HG03196 (cell line): Measurements from ENCODE around the gene MERTK.

ENCODE experiments used
- ATAC-seq: cut with Tn5 transposase; IDR thresholded peaks from one replicate; pipeline ENCODE4 v1.9.1; 2021; ENCODE audit not compliant: unreplicated experiment

MERTK gene

GRCh38 chr2:111975819-111976218 is 77.4 kb downstream of the MERTK start:
- ATAC-seq, result no peak

- no peak for ATAC-seq
Measured at GRCh38 chr2:111977240-111977639, 78.8 kb downstream of the MERTK start.

GRCh38 chr2:111978452-111979170 is 80.2 kb downstream of the MERTK start:
- no peak for ATAC-seq

DNA sequence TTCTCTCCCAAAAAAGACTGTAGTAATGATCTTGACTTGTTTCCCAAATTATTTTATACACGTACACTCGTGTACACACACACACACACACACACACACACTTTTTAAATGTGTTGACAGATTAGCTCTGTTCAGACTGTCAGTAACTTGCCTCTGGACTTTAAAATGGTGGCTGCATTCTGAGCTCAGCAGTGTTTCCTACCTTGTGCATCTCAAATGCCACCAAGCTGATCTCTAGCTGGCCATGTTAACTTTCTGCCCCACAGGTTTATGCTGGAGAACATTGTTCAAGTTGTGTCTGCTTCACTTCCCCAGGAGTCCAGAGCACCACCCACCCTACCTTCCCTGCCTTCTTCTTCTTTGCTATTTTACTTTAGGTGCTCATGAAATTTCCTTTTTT is 83.3 kb downstream of the MERTK start:
- no peak for ATAC-seq

- ATAC-seq, result no peak
Measured at GRCh38 chr2:111982822-111983221, 84.4 kb downstream of the MERTK start.

- ATAC-seq, result no peak
Measured at GRCh38 chr2:111983478-111984212, 85.2 kb downstream of the MERTK start.

DNA sequence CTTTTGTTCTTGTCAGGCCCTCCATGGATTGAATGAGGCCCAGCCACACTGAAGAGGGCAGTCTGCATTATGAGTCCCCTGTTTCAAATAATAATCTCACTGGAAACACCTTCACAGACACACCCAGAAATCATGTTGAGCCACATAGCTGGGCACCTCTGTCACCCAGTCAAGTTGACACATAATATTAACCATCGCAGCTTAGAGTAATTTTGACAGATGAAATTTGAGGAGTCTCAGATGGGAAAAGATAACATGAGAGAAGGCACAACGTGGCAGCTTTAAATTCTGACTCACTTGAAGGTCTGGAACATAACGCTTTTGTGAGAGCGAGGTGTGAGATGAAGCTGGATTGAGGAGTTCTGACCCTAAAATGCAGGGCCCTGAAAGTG is 85.8 kb downstream of the MERTK start:
- ATAC-seq, result no peak

DNA sequence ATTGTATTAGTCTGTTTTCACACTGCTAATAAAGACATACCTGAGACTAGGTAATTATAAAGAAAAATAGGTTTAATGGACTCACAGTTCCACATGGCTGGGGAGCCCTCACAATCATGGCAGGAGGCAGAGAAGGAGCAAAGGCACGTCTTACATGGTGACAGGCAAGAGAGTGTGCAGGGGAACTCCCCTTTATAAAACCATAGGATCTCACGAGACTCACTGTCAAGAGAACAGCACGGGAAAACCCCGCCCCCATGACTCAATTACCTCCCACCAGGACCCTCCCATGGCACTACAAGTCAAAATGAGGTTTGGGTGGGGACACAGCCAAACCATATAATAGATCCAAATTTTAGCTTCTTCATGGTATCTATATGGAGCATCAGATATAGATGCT is 87.1 kb downstream of the MERTK start:
- no peak for ATAC-seq

DNA sequence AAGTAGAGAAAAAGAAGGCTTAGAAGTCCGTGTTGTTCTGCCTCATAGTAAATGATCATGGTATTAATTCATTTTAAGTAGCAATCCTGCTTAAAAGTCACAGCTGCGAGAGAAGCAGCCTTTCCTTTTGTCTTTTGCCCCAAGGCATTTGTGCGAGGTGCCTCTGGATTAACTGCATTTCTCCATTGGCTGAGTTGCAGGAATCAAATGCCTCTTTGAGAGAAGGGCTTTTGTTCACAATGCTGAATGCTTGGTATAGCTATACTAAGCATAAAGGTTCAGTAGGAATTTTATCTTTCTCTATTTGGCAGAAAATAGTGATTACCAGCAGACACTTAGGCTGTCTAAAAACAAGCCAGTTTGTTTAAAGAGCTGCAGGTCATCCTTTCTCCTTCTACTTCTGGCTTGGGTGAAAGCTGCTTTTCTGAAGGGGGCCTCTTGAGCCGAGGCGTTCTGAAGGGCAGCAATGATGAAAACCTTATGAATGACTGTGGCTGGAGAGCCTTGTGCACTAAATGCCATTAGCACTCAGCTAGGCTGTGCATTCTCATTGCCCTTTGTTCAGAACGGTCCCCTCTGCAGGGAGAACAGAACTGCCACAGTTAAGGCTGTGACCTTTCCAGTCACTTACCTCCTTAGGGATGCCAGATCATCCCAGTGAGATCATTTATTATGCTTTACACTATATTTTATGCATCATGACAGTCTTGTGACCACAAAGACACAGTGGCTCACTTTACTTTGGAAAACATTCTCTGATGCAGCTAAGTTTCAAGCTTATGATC is 87.9 kb downstream of the MERTK start:
- no peak for ATAC-seq

GRCh38 chr2:111990375-111990774 is 92.0 kb downstream of the MERTK start:
- ATAC-seq, result no peak

DNA sequence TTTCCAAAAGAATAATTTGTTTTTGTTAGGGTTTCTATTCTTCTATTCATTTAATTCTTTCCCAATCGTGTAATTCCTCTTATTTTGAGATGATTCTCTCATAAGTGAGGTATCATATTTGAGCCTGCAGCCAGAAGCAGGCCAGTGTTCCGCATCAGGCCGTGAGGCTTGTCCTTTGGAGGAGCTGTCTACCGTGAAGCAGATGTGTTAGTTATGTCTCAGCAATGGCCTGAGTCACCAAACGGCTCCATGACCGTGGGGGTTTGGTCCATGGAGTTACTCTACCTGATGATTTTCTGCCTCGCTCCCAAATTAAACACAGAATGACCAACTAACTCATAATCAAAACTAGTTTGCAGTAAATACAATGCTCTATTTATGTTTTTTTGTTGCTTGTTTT is 92.4 kb downstream of the MERTK start:
- ATAC-seq, result no peak

DNA sequence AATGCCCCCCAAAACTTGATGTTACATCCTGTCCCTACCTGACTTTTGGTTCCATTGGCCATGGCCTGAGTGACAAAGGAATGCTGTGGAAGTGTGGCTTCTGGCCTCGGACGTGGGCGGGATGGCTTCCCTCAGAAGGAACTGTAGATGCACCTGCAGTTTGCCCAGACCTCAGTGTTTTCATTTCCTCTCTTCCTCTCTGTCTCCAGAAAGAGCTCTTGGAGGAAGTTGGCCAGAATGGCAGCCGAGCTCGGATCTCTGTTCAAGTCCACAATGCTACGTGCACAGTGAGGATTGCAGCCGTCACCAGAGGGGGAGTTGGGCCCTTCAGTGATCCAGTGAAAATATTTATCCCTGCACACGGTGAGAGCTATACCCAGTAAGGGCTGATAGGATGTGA is 95.6 kb downstream of the MERTK start:
- no peak for ATAC-seq

GRCh38 chr2:111995148-111995547 is 96.7 kb downstream of the MERTK start:
- ATAC-seq, result no peak

- ATAC-seq, result no peak
Measured at GRCh38 chr2:111999809-112000208, 101.4 kb downstream of the MERTK start.

DNA sequence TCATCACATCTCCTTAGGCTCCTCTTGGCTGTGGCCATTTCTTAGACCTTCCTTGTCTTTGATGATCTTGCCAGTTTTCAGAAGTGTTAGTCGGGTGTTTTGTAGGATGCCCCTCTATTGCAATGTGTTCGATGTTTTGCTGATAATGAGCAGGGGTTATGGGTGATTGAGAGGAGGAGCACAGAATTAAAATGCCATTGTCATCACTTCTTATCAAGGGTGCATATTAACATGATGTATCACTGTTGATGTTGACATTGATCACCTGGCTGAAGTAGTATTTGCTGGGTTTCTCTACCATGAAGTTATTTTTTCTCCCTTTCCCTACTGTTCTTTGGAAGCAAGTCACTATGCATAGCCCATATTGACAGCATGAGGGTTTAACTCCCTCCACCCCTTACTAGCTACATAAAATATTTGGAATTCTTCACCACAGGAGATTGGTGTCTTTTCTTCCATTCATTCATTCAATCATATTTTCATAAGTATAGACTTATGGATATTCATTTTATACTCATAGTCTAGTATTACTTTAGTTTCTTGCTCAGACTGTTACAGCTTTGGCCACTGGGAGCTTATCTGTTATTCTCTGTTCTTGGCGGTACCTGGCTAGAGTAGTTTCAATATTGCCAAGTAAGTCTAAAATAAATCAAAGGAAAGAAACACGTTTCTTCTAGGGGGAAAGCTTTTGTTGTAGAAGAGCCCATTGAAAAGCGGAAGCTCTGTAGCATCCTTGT is 102.2 kb downstream of the MERTK start:
- ATAC-seq, result no peak

GRCh38 chr2:112001136-112001715 is 102.8 kb downstream of the MERTK start:
- no peak for ATAC-seq

- no peak for ATAC-seq
Measured at GRCh38 chr2:112001942-112002341, 103.5 kb downstream of the MERTK start.

DNA sequence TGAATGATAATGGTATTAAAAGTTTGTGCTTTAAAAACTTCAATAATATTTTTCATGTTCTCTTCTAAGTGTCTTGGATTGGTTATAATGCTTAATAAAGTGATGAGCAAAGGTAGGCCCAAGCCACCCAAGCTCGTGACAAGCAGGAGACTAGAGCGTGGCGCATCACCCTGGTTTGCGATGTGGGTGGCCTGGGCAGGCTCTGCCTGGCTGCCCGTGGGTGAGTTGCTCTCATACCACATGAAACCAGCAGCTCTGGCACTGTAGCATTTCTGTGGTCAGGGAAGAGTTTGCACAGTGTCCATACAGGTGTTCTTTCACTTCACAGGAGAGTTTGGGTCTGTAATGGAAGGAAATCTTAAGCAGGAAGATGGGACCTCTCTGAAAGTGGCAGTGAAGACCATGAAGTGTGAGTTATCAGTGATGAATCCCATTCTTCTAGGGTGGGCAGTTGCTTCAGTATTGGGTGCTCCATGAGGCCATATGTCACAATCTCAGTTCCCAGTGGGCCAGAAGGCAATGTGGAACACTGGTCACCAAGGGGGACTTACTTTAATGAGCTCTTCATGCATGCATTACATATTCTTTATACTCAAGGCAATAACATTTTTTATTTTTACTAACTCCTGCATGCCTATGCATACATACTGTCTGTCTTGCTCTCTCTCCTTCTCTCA is 105.3 kb downstream of the MERTK start:
- ATAC-seq, result no peak

DNA sequence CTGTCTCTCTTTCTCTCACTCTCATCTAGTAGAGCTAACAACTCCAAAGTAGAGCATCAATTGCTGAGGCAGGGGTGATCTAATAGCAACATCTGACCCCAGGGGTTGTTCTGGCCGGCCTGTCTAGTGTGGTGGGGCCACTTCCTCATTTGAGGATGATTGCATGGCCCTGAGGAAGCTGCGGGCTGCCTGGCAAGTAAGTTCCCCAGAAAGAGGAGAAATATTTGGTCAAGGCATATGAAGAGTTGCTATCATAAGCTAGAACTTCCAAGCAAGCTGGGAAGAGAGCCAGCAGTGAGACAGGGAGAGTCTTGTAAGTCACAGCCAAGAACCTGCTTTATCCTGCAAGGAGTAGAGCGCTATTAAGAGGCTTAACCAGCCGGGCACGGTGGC is 105.8 kb downstream of the MERTK start:
- ATAC-seq, result no peak

DNA sequence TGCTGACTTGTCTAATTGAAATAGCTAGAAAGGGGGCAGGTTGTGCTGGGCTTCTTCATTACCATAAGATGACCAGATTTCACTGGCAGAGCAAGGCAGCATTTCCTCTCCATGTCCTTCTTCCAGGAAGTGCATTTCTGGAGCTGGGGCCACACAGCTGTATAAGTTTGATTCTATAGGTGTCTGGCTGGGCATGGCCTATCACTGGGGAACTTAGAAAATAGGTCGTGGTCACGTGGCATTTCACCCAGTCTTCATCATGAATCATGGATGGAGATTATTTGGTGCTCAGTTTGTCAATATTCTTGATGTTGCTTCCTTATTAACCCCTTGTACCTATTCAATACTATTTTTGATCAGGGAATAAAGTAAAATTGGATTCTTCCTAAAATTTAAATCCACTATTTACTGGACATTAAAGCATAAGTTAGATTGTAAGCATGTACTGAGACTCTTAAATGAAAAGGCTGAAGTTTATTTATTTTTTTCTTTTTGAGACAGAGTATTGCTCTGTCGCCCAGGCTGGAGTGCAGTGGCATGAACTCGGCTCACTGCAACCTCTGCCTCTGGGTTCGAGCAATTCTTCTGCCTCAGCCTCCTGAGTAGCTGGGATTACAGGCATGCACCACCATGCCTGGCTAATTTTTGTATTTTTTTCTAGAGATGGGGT is 107.1 kb downstream of the MERTK start:
- ATAC-seq, result no peak
